ENCODE measurements around the gene MSI1.

The MSI1 gene

GRCh38 chr12:120346681-120347080, 22.3 kb downstream of the MSI1 start:
- TF ChIP-seq, protein P1, sequence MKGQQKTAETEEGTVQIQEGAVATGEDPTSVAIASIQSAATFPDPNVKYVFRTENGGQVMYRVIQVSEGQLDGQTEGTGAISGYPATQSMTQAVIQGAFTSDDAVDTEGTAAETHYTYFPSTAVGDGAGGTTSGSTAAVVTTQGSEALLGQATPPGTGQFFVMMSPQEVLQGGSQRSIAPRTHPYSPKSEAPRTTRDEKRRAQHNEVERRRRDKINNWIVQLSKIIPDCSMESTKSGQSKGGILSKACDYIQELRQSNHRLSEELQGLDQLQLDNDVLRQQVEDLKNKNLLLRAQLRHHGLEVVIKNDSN (IDR thresholded peaks at IDR 0.05), result no peak
- no peak for TF ChIP-seq NFIC (IDR thresholded peaks at IDR 0.05)
- no peak for TF ChIP-seq TEAD4 (IDR thresholded peaks at IDR 0.05)
- no peak for TF ChIP-seq EP300 (IDR thresholded peaks at IDR 0.05; ENCODE audit: borderline replicate concordance)
- no peak for TF ChIP-seq ZBTB7A (IDR thresholded peaks at IDR 0.05; ENCODE audit: low read depth)
- TF ChIP-seq TCF12 (IDR thresholded peaks at IDR 0.05; ENCODE audit: low read depth), result no peak
- no peak for TF ChIP-seq MAX (IDR thresholded peaks at IDR 0.05)
- TF ChIP-seq EGR1 (IDR thresholded peaks at IDR 0.05), result no peak
- TF ChIP-seq CEBPB (IDR thresholded peaks at IDR 0.05), result no peak
- no peak for TF ChIP-seq YY1 (IDR thresholded peaks at IDR 0.05; ENCODE audit: low read depth)
- TF ChIP-seq CREB1 (IDR thresholded peaks at IDR 0.05; ENCODE audit: low read depth), result no peak
- no peak for TF ChIP-seq RAD21 (IDR thresholded peaks at IDR 0.05; ENCODE audit: low read depth)
- no peak for TF ChIP-seq REST (IDR thresholded peaks at IDR 0.05; ENCODE audit: low read depth)
- TF ChIP-seq FOXM1 (IDR thresholded peaks at IDR 0.05; ENCODE audit: borderline replicate concordance, low read depth), result no peak
- no peak for TF ChIP-seq TAF1 (IDR thresholded peaks at IDR 0.05; ENCODE audit: low read depth)

GRCh38 chr12:120346031-120346430, 22.9 kb downstream of the MSI1 start:
- TF ChIP-seq RAD21 (IDR thresholded peaks at IDR 0.05; ENCODE audit: low read depth), result no peak

GRCh38 chr12:120343692-120344091, 25.3 kb downstream of the MSI1 start:
- TF ChIP-seq TCF12 (IDR thresholded peaks at IDR 0.05; ENCODE audit: low read depth), result no peak
- no peak for TF ChIP-seq CEBPB (IDR thresholded peaks at IDR 0.05)
- no peak for TF ChIP-seq YY1 (IDR thresholded peaks at IDR 0.05; ENCODE audit: low read depth)
- no peak for TF ChIP-seq EP300 (IDR thresholded peaks at IDR 0.05; ENCODE audit: borderline replicate concordance)
- TF ChIP-seq, protein P1 (IDR thresholded peaks at IDR 0.05), result no peak
- no peak for TF ChIP-seq TEAD4 (IDR thresholded peaks at IDR 0.05)
- TF ChIP-seq EGR1 (IDR thresholded peaks at IDR 0.05), result no peak
- TF ChIP-seq CREB1 (IDR thresholded peaks at IDR 0.05; ENCODE audit: low read depth), result no peak
- TF ChIP-seq ZBTB7A (IDR thresholded peaks at IDR 0.05; ENCODE audit: low read depth), result no peak

- no peak for TF ChIP-seq CEBPB (IDR thresholded peaks at IDR 0.05)
- TF ChIP-seq, protein P1 (IDR thresholded peaks at IDR 0.05), result no peak
- no peak for TF ChIP-seq CREB1 (IDR thresholded peaks at IDR 0.05; ENCODE audit: low read depth)
- TF ChIP-seq RAD21 (IDR thresholded peaks at IDR 0.05; ENCODE audit: low read depth), result no peak
- TF ChIP-seq YY1 (IDR thresholded peaks at IDR 0.05; ENCODE audit: low read depth), result no peak
- no peak for TF ChIP-seq NFIC (IDR thresholded peaks at IDR 0.05)
- no peak for TF ChIP-seq REST (IDR thresholded peaks at IDR 0.05; ENCODE audit: low read depth)
- no peak for TF ChIP-seq EGR1 (IDR thresholded peaks at IDR 0.05)
- no peak for TF ChIP-seq TAF1 (IDR thresholded peaks at IDR 0.05; ENCODE audit: low read depth)
- TF ChIP-seq EP300 (IDR thresholded peaks at IDR 0.05; ENCODE audit: borderline replicate concordance), result no peak
- no peak for TF ChIP-seq TCF12 (IDR thresholded peaks at IDR 0.05; ENCODE audit: low read depth)
- no peak for TF ChIP-seq FOXM1 (IDR thresholded peaks at IDR 0.05; ENCODE audit: borderline replicate concordance, low read depth)
- no peak for TF ChIP-seq TEAD4 (IDR thresholded peaks at IDR 0.05)
- no peak for TF ChIP-seq ZBTB7A (IDR thresholded peaks at IDR 0.05; ENCODE audit: low read depth)
Measured at GRCh38 chr12:120343039-120343537, 25.9 kb downstream of the MSI1 start.

GRCh38 chr12:120342175-120343038, 26.6 kb downstream of the MSI1 start:
- TF ChIP-seq MAX (IDR thresholded peaks at IDR 0.05) (no peak), EGR1 (IDR thresholded peaks at IDR 0.05) (no peak), CREB1 (IDR thresholded peaks at IDR 0.05; ENCODE audit: low read depth) (no peak), YY1 (IDR thresholded peaks at IDR 0.05; ENCODE audit: low read depth) (no peak), TAF1 (IDR thresholded peaks at IDR 0.05; ENCODE audit: low read depth) (no peak)

All from Ishikawa (cell line).